AML-193 (cell line): ENCODE measurements around the gene SPNS2.
A peak's percentile ranks its signal among the peaks of the same experiment; 100 is the strongest.

Experiments used
- DNase-seq, 2 experiments: peaks; one replicate each; lab custom pipeline; 2025; lab: John Stamatoyannopoulos, UW

The SPNS2 gene

DNA sequence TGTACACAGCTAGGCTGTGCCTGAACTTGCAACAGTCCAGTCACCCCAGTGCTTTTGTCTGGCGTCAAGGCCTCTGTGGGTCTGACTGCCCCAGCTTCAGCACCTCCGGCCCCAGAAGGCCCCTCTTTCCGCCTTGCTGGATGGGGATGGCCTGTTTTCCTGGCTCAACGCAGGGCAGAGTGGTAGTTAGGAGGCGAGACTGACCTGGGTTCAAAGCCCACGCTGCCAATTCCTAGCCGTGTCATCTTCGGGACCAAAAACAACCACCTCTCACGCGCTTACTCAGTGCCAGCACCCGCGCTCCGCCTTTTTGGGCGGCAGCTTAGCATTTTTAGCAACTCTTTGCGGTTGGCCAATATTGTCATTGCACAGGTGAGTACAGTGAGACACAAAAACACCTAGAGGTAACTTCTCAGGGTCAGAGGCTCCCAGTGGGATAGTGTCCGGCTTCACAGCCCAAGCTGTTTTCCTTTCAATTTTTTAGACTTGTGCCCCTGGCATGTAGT lies 51.9 kb downstream of the SPNS2 start:
- DNase-seq, result no peak

DNA sequence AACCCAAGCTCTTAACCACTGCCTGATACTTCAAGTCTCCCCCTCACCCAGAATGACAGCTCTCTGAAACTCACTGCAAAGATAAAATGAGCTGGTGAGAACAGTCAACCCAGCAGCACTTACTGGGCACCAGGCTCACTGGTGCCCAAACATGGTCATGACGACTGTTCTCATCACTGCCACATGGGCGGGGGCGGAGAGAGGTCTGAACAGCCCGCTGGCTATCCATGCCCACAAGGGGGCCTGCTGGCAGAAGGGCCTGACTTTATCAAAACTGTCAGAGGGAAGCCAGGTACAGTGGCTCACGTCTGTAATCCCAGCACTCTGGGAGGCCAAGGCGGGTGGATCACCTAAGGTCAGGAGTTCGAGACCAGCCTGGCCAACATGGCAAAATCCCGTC lies 52.5 kb downstream of the SPNS2 start:
- DNase-seq, result no peak

DNA sequence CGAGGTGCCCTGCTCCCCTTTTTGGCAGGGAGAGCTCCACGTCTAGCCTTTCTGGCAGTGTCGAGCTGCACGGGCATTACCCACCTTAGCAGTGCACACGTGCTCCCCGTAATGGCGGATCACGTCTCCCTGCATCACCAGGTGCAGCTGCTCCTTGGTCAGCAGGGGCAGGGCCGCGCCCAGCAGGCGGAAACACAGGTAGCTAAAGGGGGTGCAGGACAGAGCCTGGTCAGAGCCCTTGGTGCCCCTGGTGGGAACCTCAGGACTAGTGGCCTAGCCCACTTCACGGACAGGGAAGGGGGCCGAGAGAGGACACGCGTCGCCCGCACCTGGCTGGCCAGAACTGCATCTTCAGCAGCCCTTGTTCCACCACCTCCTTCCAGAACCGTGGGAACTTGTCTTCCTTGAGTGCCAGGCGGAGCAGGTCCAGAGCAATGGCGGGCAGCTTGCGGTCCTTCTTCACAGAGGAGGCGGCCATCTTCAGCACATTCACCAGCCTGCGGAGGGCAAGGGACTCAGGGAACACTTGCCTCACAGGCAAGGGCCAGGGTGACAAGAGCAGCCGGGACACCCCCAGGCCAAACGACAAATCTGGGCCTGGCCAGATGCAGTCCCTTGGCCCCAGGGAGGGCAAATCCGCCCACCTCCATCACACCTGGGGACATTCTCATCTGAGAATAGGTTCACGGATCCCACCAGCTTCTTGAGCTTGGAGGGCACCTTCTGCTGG lies 53.3 kb downstream of the SPNS2 start:
- DNase-seq, result no peak

DNA sequence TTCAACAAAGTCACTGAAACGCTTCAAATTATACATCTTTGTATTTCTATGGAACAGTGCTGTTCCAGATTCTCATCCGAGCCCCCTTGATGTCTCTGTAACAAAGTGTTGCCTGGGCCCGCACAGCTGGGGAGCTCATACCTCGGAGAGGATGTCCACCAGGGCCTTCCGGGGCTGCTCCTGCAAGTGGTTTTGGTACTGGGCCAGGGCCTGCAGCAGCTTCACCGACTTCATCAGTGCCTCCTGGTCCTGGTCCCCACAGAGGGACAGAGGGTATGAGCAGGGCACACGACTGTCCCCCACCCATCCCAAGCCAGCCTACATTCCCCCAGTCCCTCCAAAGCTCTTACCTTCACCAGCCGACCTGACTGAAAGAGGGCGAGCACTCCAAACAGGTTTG lies 55.0 kb downstream of the SPNS2 start:
- DNase-seq, result no peak

DNA sequence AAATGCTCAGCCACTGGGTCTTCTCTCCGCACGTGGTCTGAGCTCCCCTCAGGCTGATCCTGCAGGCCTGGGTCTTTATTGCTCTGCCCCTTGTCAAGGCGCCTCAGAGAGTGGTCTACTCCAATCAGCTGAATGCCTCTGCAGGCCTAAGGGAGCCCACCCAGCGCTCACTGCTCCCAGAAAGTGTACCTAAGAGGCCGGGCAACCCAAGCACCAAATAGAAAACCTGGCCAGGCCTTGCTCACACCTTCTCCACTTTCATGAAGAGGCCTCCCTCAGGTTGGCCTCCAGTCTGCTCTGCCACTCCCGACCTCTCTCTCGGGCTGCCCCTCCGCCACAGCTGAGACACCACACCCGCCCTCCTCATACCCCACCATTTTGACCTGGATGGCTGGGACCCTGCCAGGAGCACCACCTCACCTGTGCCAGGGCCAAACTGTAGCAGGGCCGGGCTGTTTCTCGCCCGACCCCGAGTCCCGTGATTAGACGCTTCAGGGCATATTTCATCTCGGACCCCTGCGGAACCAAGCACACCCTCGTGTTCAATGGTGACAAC lies 55.8 kb downstream of the SPNS2 start:
- DNase-seq, result no peak

DNA sequence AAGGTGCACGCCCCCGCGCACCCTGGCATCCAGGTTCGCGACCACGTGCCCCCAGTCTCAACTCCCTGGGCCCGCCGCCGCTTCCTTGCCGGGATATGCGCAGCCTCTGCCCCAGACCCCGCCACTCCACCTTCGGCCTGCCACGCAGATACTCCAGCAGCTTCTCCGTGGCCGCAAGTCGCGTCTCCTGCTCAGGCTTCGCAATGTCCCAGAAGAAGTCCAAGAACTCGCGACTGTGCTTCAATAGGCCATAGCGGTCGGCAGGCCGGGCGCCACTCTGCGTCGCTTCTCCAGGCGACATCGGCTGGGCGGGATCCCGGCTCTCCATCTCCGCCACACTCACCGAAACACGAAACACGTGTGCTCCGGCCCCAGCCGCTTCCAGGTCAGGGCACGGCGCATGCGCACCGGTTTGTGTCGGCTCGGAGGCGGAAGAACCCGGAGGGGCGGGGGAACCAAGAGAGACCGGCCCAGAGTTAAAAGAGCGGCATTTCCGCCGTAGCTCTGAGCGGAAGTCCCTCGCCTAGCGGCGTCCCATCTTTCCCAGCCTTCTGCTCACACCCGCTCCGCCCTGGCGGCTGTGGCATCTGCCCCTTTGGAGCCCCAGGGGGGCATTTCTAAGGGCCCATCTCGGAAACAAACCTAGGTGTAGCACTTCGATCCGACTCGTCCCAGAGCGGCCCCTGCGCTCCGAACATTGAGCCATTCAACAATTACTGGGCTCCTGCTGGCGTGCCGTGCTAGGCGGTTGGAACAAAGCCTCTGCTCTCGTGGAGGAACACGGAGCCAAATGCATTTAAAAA lies 56.5 kb downstream of the SPNS2 start, which contains the start of gene MYBBP1A:
TSS of gene MYBBP1A (minus strand) at position 388 of the 803 bp plus-strand sequence. CDS start at position 328, 60 bp downstream.
- DNase-seq, result peak; percentile 70 to 75

DNA sequence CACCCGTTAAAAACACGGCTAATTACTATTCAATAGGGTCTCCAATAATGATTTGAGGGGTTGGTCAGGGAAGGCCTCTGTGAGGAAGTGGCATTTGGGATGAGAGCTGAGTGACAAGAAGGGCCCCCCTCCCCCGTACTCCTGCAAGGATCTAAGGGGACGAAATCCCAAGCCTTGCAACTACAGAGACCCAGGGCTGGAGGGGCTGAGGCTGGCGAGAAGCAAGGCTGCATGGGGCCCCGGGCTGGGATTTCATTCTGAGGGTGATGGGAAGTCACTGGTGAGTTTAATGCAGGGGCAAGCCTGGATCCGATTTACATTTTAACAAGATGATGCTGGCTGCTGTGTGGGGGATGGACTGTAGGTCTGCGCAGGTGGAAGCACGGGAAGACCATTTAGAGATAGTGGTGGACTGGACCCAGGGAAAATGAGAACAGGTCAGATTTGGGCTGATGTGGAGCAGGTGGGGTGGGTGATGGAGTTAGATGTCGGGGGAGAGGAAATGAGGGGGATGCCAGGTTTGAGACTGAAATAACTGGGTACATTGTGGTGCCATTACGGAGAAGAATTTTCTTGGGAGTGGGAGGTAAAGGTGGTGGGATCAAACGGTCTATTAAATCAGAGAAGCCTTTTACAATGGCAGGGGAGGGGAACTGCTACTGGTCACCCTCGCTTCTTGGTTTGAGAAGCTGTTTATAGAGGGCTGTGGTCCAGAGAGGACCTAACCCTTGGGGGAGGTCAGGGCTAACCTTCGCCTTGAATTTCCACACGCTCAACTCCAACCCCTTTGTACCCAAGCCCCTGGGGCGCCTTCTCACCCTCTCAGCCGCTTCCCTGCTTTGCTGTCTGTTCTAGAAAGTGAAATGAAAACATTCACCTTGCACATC lies 57.4 kb downstream of the SPNS2 start:
- no peak for DNase-seq

DNA sequence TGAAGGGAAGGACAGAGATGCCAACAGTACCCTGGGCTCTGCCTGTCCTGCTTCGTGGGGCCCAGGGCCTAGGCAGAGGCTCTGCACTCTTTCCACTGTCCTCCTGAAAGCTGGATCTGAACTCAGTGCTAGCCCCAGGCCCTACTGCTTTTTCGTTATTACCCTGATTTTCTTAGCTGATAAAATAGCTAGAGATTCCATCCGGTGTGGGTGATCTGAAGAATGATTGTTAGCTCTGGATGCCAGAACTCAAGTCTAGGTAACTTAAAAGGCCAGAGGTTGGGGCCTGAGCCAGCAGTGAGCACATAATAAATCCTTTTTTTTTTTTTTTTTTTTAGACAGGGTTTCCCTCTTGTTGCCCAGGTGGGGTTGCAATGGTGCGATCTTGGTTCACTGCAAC lies 58.3 kb downstream of the SPNS2 start:
- no peak for DNase-seq

DNA sequence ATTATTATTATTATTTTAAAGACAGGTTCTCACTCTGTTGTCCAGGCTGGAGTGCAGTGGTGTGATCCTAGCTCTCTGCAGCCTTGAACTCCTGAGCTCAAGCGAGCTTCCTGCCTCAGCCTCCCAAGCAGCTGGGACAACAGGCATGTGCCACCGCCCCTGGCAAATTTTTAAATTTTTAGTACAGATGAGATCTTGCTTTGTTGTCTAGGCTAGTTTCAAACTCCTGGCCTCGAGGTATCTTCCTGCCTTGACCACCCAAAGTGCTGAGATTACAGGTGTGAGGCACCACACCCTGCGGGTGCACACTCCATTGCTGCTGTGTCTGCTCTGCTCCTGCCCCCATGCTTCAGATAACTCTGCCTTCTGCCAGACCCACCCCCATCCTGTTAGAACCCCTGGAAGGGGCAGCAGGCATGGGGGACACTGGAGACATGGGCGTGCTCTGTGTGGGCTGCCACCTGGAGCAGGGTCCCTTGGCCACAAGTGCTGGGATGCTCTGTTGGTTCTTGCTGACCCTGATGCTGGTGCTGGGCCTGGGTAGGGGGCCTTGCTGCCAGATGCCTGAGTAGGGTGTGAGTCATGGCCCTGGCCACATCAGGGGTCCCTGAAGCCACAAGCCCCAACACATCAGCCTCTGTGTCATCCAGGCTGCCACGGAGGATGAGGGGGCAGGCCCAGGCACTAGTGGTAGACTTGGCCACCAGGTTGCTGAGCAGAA lies 59.1 kb downstream of the SPNS2 start:
- DNase-seq, result no peak

DNA sequence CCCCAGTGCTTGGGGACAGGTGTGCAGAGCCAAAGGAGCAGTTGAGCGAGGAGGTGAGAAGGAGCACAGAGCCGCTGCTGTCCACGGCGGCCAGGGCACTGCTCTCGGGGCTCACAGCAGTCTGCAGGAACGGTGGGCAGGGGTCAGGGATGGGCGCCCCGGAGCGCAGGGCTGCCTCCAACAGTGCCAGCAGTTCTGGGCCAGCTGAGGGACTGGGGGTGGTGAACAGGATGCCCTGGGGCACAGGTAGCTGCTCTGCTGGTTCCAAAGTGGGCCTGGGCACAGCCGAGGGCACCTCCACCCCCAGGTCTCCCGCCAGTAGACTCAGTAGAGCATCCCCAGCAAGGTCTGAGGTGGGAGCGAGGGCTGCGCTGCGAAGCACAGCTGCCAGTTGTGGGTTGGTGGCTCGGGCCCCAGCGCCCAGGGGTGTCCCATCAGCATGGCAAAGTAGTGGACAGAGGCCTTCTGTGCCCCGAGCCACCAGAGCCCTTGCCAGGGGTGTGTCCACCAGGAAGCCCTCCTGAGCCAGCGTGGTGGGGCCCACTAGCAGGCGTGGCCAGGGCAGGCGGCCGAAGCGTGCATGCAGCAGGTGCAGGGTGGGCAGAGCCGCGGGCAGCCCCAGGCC lies 59.8 kb downstream of the SPNS2 start:
- no peak for DNase-seq

DNA sequence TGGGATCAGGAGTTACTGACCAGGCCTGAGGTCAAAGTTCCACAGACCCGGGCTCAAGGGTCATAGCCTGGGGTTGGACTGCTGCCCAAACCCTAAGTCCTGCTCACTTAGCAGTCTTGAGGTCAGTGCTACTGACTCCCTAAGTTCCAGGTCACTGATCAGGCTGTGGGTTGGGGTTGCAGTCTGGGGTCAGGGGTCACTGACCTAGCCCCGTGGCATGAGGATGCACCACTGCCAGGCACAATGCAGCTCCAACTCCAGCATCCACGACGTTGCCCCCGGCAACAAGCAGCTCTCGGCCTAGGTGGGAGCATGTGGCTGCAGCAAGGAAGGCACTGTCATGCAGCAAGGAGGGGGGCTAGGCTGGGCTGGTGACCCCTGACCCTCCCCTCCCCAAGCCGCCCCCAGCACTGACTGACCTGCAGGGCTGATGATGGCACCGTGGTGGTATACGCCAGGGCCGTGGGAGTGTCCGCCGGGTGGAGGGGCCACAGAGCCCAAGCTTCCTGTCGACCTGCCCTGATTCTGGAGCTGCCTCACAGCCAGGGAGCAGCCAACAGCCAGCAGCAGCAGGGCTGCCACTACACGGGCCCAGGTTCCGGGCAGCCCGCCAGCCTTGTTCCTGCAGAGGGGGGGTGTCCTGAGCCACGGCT lies 60.6 kb downstream of the SPNS2 start:
- DNase-seq, result no peak

DNA sequence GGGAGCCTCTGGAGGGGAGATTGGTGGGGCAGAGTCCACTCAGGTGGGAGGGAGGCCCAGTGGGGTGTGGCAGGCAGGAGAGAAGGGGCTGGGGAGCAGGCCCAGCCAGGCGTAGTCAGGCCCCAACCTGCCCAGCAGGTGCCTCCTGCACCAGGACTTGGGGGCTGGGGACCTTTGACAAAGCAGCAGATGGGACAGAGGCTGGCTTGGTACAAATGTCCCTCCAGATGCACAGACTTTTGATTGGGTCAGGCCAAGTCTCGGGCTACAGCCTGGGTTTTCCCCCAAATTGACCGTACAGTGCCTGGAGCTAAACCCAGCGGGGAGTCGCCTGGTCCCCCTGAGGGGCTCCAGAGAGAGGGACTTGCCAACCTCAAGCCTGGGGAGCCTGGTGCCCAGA lies 61.3 kb downstream of the SPNS2 start:
- DNase-seq, result no peak

DNA sequence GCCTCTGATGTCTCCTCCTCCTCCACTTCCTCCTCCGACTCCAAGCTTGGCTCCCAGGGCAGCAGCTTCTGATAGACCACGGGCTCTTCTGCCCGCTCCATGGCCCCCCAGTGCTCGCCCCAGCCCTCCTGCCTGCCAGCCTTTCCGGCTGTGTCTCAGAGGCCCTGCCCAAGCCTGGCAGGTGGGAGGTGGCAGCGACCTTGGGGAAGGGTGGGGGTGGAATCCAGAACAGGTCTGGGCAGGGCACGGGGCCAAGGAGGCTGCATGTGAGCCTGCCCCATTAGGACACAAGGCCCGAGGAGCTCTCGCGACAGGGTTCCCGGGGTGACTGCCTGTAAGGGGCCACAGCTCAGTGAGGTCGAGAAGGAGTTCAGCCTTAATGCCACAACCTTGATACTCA lies 61.7 kb downstream of the SPNS2 start, which contains the start of gene GGT6:
TSS of gene GGT6 (minus strand) at position 157 of the 400 bp plus-strand sequence. CDS start at position 101, 56 bp downstream.
- DNase-seq, result no peak

DNA sequence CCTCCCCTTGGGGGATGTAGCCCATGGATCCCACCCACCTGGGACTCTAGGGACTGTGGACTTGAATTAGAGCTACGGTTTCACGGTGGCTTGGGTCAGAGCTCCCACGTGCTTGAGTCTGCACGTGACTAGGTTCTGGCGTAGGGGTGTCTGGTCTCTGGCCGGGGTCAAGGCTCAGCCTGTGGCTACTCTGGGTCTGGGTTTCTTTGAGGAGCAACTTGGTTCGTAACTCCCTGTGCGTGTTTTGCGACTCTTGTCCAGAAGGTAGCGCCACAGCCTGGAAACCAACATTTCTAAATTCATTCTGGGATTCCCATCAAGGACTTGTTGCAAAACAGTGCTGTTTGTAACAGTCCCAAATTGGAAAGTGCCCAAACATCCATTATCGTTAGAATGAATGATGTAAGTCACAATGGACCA lies 62.2 kb downstream of the SPNS2 start:
- DNase-seq, result no peak

DNA sequence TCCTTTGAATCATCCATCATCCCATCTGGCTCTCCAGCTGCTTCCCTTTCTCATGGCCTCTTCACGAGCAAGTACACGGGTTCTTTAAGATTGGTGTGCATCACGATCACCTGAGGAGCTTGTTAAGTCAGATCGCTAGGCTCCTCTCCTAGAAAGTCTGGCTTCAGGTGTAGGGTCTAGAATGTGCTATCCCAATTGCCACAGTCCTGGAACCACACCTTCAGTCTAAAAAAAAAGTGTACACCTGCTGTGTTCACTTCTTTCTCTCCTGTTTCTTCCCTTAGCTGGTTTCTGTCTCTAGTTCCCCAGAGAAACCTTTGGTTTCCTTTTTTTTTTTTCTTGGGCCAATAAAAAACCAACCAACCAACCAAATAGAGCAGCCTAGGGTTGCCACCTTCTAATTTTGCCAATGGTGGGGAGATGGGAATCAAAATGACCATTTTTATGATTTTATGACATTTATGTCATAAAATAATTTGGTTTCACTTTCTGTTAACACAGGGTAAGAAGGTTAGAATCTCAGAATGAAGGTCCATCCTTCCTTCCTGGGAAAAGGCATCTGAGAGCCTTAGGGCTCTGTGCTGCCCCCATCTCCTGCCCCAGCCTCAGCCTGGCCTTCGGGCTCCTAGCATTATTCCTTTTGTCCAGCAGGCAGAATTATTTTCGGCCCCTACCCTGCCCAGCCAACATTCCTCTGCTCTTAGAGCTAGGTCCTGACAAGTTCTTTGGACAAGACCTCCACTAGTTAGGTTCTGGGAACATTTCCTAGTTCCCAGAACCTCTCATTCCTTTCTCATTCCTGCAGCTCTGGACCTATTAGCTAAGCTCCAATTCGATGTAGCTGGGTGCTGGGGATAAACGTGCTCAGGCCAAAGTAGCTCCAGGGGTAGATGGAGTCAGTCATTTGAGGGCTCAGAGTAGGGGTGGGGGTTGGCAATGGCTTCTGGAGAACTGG lies 63.6 kb downstream of the SPNS2 start:
- no peak for DNase-seq

DNA sequence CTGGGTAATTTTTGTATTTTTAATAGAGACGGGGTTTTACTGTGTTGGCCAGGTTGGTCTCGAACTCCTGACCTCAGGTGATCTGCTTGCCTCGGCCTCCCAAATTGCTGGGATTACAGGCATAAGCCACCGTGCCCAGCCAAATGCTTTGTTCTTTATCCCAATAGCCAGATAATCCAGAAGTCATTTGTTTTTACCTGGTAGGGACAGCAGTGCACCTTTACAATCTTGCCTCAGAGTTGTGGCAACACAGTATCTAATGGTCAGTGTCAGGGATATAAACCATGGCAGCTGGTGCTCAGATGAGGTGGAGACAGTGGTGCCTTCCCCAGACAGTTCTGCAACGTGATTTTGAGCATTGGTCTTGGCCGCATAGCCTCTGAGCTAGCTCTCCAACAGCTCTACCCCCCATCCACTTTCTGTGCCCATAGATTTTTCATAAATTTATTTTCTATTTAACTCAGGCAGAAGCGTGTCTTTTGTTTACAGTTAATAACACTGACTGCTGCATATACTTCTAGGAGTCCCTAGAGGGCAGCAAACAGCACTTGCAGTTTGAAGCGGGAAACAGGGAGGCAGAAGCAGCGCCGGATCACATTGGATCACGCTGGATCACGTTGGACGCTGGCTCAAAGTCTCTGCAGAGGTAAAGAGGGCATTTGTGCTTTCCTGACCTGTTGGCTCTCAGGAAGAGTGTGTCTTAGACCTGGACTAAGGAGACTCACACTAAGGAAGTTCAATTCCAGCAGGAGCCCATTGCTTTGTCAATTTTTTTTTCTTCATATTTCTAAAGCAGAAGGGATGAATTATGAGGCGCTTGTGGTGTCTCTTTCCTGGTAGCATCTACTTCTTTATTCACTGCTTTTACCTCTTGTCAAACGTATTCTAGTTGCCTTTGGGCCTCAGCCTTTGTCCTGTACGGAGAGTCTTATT lies 66.8 kb downstream of the SPNS2 start:
- DNase-seq, result peak; percentile 61 to 68

DNA sequence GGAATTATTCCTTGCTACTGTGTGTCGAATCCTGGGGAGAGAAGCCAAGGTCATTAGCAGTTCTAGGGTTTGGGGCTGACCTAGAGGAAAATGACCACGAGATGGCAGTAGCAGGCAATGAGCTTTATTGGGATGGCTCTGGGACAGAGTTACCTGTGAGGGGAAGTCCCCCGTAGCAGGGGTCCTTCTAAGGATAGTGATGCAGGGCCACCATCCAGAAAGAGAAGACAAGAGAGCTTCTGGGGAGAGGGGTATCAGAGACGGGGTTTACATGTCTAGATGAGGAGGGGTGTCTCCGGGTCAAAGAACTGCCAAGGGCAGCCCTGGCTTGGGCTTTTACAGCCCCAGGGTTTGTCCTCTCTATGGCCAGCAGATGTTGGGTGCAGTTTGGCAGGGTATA lies 68.1 kb downstream of the SPNS2 start:
- DNase-seq, result peak; percentile 12

DNA sequence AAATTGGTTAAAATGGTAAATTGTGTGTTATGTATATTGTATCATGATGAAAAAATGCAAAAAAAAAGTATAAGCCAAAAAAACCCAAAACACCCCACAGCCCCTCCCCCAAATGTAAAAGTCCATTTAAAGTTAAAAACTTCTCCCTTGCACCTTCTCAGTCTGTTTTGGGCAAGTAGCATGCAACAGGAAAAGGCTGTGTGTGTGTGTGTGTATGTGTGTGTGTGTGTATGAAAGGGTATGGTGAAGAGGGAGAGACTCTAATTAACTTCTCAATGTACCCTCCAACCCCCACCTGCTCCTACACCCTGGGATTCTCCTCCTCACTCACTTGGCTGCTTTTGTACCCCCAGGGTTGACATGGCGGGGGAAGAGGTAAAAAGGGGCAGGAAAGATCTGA lies 70.9 kb downstream of the SPNS2 start:
- DNase-seq, result no peak
